ENCODE data around the gene DVL2.

- TF ChIP-seq TAF1 (IDR thresholded peaks at IDR 0.05; ENCODE audit: borderline replicate concordance, insufficient read depth, low read length) (no peak), FOXP2 (optimal IDR thresholded peaks at IDR 0.05; ENCODE audit: borderline replicate concordance, extremely low read depth, extremely low read length, insufficient read depth) (no peak), POLR2AphosphoS5 (IDR thresholded peaks at IDR 0.05; ENCODE audit: low read depth, low read length) (peak; percentile 29; the same call in 1 of the 2 replicates), SIN3A (IDR thresholded peaks at IDR 0.05; ENCODE audit: borderline replicate concordance, insufficient read depth, low read length) (no peak)
- TF ChIP-seq, protein P1, sequence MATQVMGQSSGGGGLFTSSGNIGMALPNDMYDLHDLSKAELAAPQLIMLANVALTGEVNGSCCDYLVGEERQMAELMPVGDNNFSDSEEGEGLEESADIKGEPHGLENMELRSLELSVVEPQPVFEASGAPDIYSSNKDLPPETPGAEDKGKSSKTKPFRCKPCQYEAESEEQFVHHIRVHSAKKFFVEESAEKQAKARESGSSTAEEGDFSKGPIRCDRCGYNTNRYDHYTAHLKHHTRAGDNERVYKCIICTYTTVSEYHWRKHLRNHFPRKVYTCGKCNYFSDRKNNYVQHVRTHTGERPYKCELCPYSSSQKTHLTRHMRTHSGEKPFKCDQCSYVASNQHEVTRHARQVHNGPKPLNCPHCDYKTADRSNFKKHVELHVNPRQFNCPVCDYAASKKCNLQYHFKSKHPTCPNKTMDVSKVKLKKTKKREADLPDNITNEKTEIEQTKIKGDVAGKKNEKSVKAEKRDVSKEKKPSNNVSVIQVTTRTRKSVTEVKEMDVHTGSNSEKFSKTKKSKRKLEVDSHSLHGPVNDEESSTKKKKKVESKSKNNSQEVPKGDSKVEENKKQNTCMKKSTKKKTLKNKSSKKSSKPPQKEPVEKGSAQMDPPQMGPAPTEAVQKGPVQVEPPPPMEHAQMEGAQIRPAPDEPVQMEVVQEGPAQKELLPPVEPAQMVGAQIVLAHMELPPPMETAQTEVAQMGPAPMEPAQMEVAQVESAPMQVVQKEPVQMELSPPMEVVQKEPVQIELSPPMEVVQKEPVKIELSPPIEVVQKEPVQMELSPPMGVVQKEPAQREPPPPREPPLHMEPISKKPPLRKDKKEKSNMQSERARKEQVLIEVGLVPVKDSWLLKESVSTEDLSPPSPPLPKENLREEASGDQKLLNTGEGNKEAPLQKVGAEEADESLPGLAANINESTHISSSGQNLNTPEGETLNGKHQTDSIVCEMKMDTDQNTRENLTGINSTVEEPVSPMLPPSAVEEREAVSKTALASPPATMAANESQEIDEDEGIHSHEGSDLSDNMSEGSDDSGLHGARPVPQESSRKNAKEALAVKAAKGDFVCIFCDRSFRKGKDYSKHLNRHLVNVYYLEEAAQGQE (IDR thresholded peaks at IDR 0.05; ENCODE audit: insufficient read depth in 1 of 2, low read depth in 2 of 2, low read length in 2 of 2) = peak in 1 of 2 experiments; percentile 19; a peak in 1 of 4 replicates
Observed at GRCh38 chr17:7220593-7221277, 13.6 kb downstream of the DVL2 start.

Measured in PFSK-1 (cell line).